AG08395 (cell line): ENCODE data around the gene OPCML.

Experiments used
- DNase-seq: peaks from one replicate; pipeline ENCODE4 v3.0.0; 2012; ENCODE audit warnings: mixed read lengths, low spot score

OPCML gene

DNA sequence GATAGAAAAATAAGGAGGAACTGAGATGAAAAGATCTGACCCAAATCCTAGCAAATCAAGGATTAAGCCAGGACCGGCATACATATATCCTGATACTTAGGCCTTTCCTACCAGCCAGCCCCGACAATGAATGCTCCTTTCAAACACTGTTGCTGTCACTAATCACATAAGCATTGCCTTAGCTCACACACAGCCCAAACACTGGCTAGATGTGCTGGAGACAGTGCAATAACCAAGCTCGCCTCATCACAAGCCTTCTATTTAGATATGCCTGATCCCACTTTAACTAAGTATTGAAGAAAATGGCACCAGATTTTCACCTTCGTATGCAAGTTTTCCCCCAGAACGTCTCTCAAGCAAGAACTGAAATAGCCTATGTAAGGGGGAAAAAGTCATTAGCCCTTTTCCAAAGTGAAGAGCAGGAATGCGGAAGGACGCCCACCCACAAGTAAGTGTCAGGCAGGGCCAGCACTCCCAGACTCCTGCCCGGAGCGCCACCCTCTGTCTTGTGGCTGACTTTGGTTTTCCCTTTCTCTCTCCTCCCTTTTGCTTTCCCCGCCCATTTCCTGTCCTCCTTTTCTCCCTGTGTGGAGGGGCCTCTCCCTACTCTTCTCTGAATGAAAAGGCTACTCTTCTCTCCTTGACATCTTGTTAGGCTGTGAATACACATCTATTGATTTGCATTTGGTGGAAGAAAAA is 8.9 kb upstream of the OPCML start:
- no peak for DNase-seq

DNA sequence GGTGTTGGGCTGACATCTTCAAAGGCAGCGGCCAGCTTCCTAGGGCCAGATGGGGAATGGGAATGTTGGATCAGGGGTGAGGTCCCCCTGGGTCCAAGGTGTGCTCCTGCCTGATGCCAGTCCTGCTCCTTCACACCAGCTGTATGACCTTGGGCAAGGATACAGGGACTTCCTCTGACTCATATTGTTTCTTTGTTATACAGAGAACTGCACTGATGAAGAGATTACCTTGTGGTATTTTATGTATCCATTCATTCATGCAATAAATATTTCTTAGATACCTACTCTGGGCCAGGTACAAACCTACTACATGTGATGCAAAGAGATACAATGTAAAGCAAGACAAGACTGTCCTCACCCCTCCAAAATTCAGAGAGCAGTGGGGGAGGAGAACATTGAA is 3.9 kb upstream of the OPCML start:
- no peak for DNase-seq

DNA sequence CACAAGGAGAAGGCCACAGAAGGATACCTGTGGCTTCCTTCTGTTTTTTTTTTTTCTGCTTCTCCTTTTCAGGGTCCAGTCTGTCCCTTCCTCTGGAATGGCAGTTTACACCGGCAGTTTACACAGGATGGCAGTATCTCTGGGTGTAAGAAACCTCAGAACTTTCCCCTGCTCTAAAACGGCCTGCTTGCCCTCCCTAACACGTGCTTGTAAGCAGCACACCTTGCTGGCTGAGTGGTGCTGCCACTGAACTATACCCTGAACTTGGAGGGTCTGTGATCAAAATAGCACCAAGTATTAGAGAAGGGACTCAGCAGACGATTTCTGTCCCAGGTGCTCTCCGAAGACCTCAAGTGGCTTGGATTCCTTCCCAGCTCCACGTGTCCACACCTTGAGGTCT is 904 bp upstream of the OPCML start:
- DNase-seq: no peak

DNA sequence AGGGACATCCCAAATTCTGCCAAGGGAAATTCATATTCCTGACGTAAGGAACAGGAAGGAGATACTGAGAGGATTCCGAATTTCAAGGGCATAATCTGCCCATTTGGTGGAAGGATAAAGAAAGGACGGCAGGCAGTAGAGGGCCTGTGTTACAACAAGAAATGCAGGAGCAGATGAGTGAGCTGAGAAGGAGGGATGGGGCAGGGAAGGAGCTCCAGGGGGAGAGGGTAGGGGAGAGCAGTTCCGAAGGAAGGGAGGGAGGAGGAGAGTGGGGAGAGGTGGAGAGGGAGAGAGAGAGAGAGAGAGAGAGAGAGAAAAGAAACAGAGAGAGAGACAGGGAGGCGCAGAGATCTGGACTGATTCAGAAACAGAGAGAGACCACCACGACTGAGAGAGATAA is 843 bp downstream of the OPCML start:
- DNase-seq: no peak

DNA sequence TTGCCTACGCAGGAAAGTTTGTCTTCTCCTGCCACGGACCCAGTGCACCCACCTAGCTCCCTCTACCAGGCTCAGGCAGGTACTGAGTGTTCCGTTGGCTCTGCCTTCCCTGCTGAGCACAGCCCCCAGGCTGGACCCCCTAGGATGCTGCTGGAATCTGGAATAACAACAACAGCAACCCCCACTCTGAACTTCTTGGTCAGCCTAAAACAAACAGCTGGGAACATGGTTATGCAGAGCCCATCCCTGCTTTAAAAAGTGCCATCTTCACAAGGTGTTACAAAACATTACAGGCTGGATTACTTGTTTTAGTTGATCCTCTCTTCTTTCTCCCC is 1.8 kb downstream of the OPCML start:
- DNase-seq: no peak

DNA sequence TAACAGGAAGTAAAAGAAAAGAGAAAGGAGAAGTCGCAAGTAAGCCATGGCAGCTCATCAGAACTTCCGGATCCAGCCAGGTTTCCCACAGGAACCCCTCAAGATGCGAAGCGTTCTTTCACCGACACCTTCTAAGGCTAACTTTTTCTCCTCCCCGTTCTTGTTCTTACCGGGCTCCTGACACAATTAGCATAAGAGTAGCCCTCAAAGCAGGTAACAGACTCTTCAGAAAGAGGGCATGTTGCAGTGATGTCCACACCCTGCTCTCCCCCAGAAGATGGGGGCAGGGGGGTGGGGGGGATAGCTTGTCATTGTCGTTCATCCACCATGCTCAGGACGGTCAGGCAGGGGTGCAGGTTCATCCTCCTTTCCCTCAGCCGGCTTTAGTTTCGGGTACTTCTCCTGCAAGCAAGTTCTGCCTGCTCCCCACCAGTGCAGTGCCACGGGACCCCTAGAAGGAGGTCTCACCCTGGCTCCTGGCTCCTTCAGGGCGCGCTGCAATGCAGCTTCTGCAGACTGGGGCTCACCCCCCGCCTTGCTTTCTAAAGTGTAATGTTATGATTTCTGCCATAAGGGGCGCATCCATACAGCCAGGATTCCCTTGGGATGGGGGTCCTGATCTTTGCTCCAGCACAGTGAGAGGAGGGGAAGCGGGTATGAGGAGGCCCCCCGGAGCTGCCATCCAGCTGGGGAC is 2.3 kb downstream of the OPCML start:
- no peak for DNase-seq

- no peak for DNase-seq
Measured at GRCh38 chr11:133526790-133527189, 5.5 kb downstream of the OPCML start.

DNA sequence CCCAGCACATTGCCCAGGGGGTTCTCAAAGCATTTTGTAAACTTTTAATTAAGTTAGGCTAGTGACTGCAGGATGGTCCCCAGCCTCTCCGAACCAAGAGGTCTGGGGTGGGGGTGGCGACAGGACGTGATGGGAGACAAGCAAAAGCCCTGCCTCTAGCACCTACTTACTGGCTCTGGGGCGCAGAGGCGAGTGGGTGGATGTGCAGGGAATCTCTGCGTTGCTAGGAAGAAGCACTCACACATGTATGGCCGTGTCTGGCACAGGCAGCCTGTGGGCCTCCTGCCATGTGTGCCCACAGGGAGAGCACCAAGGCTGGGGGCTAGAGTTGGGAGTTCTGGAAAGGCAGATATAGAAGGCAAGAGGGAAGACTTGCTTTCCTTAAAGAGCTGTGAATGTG is 6.3 kb downstream of the OPCML start:
- no peak for DNase-seq

DNA sequence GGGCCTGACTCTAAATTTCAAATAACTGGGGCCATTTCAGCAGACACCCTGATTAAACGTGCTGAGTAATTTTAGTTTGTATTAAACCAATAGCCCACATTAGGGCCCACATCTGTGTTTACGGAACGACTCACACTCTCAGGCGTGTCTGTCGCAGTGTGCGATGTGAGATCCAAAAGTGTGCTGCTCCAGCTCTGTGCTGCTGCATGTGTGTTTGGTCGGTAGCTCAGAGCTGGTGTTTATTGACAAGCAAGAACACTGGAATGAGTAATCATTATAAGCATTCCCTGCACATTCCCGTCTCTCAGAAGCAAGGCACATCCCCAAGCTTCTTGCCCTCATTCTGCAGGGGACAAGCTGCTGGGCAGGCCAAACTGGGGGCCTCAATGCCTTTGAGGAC is 7.8 kb downstream of the OPCML start:
- no peak for DNase-seq

- no peak for DNase-seq
Measured at GRCh38 chr11:133522344-133522743, 10.0 kb downstream of the OPCML start.

GRCh38 chr11:133521502-133521901 is 10.8 kb downstream of the OPCML start:
- no peak for DNase-seq

- no peak for DNase-seq
Measured at GRCh38 chr11:133520707-133521106, 11.6 kb downstream of the OPCML start.

DNA sequence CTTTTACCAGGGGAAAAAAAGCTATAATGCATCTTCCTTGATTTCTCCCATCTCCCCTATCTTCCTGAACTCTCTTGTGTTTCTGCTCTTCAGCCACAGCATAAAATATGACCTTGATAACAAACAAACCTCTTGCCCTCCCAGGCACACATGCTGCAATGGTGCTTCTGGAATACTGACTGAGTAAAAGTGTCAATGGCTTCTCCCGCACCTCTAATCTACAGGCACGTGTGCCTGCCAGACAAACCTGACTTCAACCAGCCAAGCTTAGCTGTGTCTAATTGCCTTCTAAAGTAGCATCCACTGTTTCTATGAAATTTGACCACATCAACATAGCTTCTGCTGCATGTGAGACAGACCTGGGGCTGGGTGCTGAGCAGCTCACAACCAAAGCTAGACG is 12.7 kb downstream of the OPCML start:
- DNase-seq: no peak

DNA sequence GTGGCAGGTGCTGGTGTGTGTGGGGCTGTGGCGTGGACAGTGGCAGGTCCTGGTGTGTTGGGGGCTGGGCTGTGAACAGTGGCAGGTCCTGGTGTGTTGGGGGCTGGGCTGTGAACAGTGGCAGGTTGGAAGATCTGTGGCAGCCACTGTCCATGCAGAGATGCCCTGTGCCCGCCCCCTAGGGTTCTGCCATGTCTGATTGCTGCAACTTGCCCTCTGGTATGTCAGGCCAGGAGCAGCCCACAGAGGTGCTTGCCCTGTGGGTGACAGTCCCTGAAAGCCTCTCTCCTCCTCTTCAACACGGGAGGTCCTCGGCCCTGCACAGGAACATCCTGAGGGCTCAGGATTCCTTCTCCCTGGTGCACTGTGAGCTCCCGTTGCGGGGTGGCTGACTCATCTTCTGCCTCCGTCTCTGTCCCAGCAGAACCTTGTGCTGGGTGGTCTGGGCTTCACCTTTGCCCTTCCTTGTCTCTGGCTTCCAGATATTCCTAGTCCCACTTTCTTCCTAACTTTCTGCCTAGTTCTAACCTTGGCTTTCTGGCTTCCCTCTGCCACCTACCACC is 13.5 kb downstream of the OPCML start:
- no peak for DNase-seq

DNA sequence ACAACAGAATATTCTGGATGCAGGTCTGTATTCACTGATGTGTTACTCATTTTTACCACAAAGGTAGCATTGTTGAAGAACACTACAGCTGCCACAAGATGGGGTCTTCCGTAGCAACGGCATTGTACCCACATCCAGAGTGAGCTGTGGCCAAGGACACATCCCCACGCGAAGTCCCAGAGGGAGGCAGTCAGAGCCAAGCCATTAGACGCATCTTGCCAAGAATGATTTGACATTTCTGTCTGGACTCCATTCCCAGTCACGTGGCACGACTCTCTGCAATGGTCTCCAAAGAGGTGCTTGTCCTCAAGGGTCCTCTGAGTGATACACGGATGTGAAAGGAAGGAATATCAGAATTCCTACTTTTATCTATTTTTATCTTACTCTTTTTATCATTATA is 15.5 kb downstream of the OPCML start:
- DNase-seq: no peak

GRCh38 chr11:133515107-133515506 is 17.2 kb downstream of the OPCML start:
- DNase-seq: no peak

DNA sequence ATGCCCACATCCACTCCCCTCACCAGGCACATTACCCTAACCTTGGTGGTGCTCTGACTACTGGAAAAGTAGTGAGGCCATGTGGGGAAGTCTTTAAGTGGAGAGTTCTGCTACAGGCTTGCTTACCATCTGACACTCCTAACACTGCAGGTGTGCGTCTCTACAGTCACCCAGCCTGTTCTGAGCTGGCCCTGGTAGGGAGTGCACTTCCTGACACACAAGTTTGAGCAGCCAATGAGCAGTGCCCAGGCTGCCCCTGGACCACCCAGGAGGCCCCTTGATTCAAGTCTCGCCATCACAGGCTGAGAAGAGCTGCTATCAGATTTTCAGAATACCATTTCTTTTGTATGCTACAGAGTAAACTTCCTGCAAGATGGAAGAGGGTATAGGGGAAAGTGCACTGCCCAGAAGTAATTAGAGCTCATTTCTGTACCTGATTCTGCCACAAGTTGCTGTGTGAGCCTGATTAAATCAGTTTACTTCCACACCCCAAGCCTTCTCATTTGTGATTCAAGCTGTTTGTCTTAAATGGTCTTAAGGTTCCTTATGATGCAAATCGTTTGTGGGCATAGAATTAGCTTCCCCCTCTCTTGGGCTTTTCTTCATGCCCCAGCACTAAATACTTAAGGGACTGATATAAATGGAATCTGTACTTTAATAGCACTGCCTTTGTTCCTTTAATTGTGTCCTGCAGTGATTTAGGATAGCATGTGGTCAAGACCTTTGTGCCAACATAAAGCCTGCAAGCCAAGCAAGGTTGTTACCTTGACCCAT is 22.2 kb downstream of the OPCML start:
- DNase-seq: no peak

DNA sequence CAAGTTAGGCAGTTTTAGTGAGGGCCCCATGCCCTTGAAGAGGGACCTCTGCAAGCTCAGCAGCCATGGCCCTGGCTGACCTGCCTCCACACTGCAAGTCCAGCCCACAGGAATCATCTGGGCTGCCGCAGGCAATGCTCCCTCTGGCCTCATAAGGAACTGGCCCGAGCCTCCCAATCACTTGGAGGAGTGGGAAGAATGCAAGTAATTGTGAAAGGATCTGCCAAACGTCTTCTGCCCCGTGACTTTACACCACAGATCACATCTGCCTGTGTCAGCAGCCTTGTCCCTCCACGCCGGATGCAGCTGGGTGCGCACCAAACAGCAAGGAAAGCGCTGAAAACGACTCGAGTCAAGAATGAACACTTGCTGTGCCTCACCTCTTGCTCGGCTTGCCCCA is 23.8 kb downstream of the OPCML start:
- DNase-seq: no peak

GRCh38 chr11:133507185-133507584 is 25.1 kb downstream of the OPCML start:
- DNase-seq: no peak

- DNase-seq: no peak
Measured at GRCh38 chr11:133506551-133507094, 25.7 kb downstream of the OPCML start.

GRCh38 chr11:133506023-133506422 is 26.3 kb downstream of the OPCML start:
- DNase-seq: no peak

DNA sequence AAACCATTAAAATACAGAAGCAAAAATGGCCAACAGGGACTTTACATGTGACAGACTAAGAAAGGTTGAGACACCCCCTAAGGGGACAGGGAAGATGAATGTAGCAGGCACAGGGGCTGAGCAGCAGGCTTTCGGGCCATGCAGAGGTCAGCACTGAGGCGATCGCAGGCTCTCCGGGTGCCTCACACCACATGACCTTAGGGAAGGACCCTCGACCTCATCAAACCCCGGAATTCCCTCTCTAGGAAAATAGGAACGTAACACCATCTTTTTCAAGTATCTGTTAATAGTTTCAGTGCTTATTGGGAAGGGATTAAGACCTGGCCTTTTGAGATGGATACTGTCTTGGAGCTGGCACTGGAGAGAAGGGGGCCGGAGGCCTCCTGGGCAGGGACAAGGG is 27.4 kb downstream of the OPCML start:
- no peak for DNase-seq

- DNase-seq: no peak
Measured at GRCh38 chr11:133503776-133504175, 28.5 kb downstream of the OPCML start.
